HepG2 (cell line): ENCODE data around the gene KIF27. TPM values are rescaled to one million over a fixed set of nuclear protein-coding genes. Genes with fewer than 3 reads are reported as not detected.
A peak's percentile ranks its signal among the peaks of the same experiment; 100 is the strongest.

Source experiments
- BCLAF1 ChIP-seq: fragments of 450-650 bp; IDR thresholded peaks from 2 replicates; pipeline ENCODE4 v1.6.1; 2017; ENCODE audit warnings: mild to moderate bottlenecking
- BRF2 ChIP-seq: sonication (generic); formaldehyde crosslinking; IDR thresholded peaks from 2 replicates; pipeline ENCODE4 v1.8.1; 2022; ENCODE audit warnings: mild to moderate bottlenecking, missing genetic modification reagents
- CREBL2 ChIP-seq: sonication (generic); formaldehyde crosslinking; IDR thresholded peaks from 2 replicates; pipeline ENCODE4 v1.8.1; 2023; ENCODE audit warnings: missing genetic modification reagents, mild to moderate bottlenecking, borderline replicate concordance
- HMG20B ChIP-seq: conservative IDR thresholded peaks from 2 replicates; pipeline ENCODE4 v1.6.1; 2016; ENCODE audit warnings: missing genetic modification reagents, missing compliant biosample characterization
- HNRNPH1 ChIP-seq: fragments of 200-400 bp; formaldehyde crosslinking; optimal IDR thresholded peaks from 2 replicates; pipeline ENCODE3; 2017; ENCODE audit warnings: mild to moderate bottlenecking, low read depth, low read length
- KLF16 ChIP-seq, 2 experiments: sonication (generic) in 1 of 2; formaldehyde crosslinking in 1 of 2; IDR thresholded peaks; 2 replicates each; pipeline versions ENCODE4 v1.6.1 to v1.8.0; 2016 to 2023; ENCODE audit warnings: missing genetic modification reagents in 2 of 2, missing compliant biosample characterization in 1 of 2
- SOX5 ChIP-seq: IDR thresholded peaks from 2 replicates; pipeline ENCODE4 v1.6.1; 2016; ENCODE audit warnings: borderline replicate concordance
- SPEN ChIP-seq: sonication (generic); formaldehyde crosslinking; IDR thresholded peaks from 2 replicates; pipeline ENCODE4 v1.5.1; 2020; ENCODE audit warnings: low read depth, mild to moderate bottlenecking, missing genetic modification reagents
- TP53 ChIP-seq: sonication (generic); formaldehyde crosslinking; conservative IDR thresholded peaks from 2 replicates; pipeline ENCODE4 v1.4.0; 2020; ENCODE audit warnings: missing genetic modification reagents
- YEATS4 ChIP-seq: sonication (generic); formaldehyde crosslinking; IDR thresholded peaks from 2 replicates; pipeline ENCODE4 v1.4.0; 2020; ENCODE audit warnings: missing genetic modification reagents, borderline replicate concordance
- ZBTB34 ChIP-seq: sonication (generic); formaldehyde crosslinking; IDR thresholded peaks from 2 replicates; pipeline ENCODE4 v1.8.0; 2022; ENCODE audit warnings: mild to moderate bottlenecking, missing genetic modification reagents
- ZNF33A ChIP-seq: sonication (generic); formaldehyde crosslinking; IDR thresholded peaks from 2 replicates; pipeline ENCODE4 v1.5.1; 2020; ENCODE audit warnings: missing genetic modification reagents, mild to moderate bottlenecking, moderate library complexity, borderline replicate concordance
- ZNF672 ChIP-seq: sonication (generic); formaldehyde crosslinking; IDR thresholded peaks from 2 replicates; pipeline ENCODE4 v1.8.1; 2022; ENCODE audit warnings: missing genetic modification reagents
- ZNF788 ChIP-seq: sonication (generic); formaldehyde crosslinking; IDR thresholded peaks from 2 replicates; pipeline ENCODE4 v1.5.0; 2020; ENCODE audit warnings: mild to moderate bottlenecking, missing genetic modification reagents, borderline replicate concordance
- ZUFSP ChIP-seq: sonication (generic); formaldehyde crosslinking; IDR thresholded peaks from 2 replicates; pipeline ENCODE4 v1.9.0; 2021; ENCODE audit warnings: missing genetic modification reagents, mild to moderate bottlenecking, borderline replicate concordance
- ZXDC ChIP-seq: sonication (generic); formaldehyde crosslinking; IDR thresholded peaks from 2 replicates; pipeline ENCODE4 v1.5.0; 2020; ENCODE audit warnings: mild to moderate bottlenecking, missing genetic modification reagents
- polyA plus RNA-seq, 8 experiments: library from polyadenylated mRNA; depleted of rRNA in 3 of 8; stranded (reverse) in 7 of 8; unstranded in 1 of 8; fragments of >200 nt; fragmentation: Illumina TruSeq in 4 of 8; extraction: Trizol in 4 of 8; gene quantifications; 2 replicates each; pipeline versions ENCODE4 v1.2.1 to v1.2.3, GENCODE V29; 2011 to 2016; ENCODE audit warnings: low read depth in 4 of 8, missing spikeins in 1 of 8, mixed read lengths in 1 of 8; ENCODE audit not compliant: insufficient read depth in 1 of 8
- total RNA-seq, 5 experiments: library from RNA; depleted of rRNA; stranded (reverse); fragments of >200 nt; fragmentation: Illumina TruSeq; extraction: Trizol; gene quantifications; 2 replicates each; pipeline ENCODE4 v1.2.3, GENCODE V29; 2016; ENCODE audit warnings: low read depth in 1 of 5

The KIF27 gene
- total and polyA plus RNA-seq, 2 of the 13 experiments (the other 11 are each of a cell fraction or from before 2014, with no cell fraction given): 0.95 to 4.1 TPM

- TF ChIP-seq ZNF788 (CRISPR knock-in tag): peak; percentile 39; the same call in 1 of the 2 replicates
- TF ChIP-seq ZNF672 (CRISPR knock-in tag): no peak
- TF ChIP-seq KLF16 (CRISPR knock-in tag; IDR thresholded peaks at IDR 0.05): peak in 1 of 2 experiments; percentile 50; a peak in 2 of 4 replicates
- no peak for TF ChIP-seq HNRNPH1
- no peak for TF ChIP-seq YEATS4 (CRISPR knock-in tag)
- no peak for TF ChIP-seq SOX5
- no peak for TF ChIP-seq TP53 (CRISPR knock-in tag)
- peak; percentile 58 for TF ChIP-seq SPEN (CRISPR knock-in tag)
- TF ChIP-seq CREBL2 (CRISPR knock-in tag): no peak; the same call in 1 of the 2 replicates
- peak; percentile 75; the same call in 1 of the 2 replicates for TF ChIP-seq ZBTB34
- TF ChIP-seq ZXDC (CRISPR knock-in tag): peak; percentile 58; the same call in 1 of the 2 replicates
- no peak for TF ChIP-seq HMG20B (CRISPR knock-in tag)
- no peak for TF ChIP-seq ZUFSP
- no peak for TF ChIP-seq ZNF33A
- TF ChIP-seq BCLAF1: no peak
- no peak; the same call in 1 of the 2 replicates for TF ChIP-seq BRF2
Measured at GRCh38 chr9:83920927-83921707, at the start of gene KIF27 (continued).
